ENCODE results near the gene RAC2.

The RAC2 gene

DNA sequence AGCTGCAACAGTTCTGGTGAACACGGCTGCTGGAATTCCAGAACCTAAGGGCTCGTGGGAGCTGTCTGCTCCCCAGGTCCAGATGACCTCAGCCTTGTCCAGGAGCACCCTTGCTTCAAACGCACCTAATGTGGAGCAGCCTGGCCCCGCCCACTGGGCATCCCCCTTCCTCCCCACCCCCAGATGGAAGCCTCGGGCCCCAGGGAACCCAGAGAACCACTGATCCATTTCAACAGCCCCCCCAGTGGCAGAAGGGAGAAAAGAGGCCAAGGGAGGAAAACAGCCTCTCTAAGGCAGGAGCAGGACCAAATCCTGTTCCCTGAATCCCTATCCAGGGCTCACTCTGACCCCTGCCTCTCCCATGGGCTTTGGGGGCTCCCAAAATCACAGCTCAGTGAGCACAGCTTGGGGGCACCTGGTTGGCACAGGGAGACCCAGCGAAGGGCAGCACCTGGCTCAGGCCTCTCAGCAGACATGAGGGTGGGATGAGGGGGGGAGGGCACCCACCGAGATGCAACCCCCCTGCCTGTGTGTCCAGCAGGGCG, 39.4 kb upstream of the RAC2 start:
- no peak overlapping the region for H3K27ac ChIP-seq (ENCODE audit: low read length)
- H3K9ac ChIP-seq (ENCODE audit: low read depth, low read length): no peak overlapping the region
- no peaks in the 10 kb centered on the region for H3K36me3 ChIP-seq (ENCODE audit: insufficient read depth, low read depth, low read length)
- peaks cover 5% of the 10 kb centered on the region; the same call in 1 of the 2 replicates for H3K4me1 ChIP-seq (ENCODE audit: insufficient read depth, low read length)
- H3K27me3 ChIP-seq (ENCODE audit: insufficient read depth, low read length): no peaks in the 10 kb centered on the region; the same call in 1 of the 2 replicates
- H3K9me3 ChIP-seq (ENCODE audit: insufficient read depth, low read depth, low read length): no peaks in the 10 kb centered on the region
- no peak overlapping the region for H3K4me3 ChIP-seq (ENCODE audit: low read length)

DNA sequence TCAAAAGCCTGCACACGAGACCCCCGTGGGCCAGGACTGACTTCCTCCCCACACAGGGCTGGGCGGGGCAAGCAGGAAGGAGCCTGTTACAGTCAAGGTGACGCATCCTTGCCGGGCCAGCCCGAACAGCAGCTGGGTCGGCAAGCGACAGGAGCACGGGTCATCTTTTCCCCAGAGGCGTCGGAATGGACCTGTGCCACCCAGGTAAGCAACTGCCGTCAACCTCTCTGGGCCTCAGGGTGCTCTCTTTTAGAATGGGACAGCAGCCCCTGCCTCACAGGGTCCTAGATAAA, 38.3 kb upstream of the RAC2 start, which contains the start of gene CYTH4:
CYTH4 (plus strand) TSS at position 124 of the 293 bp plus-strand sequence; CDS start at position 186, 62 bp downstream.
- no peak within 1 kb of the TSS for H3K27ac ChIP-seq (ENCODE audit: low read length)
- no peak within 1 kb of the TSS for H3K9ac ChIP-seq (ENCODE audit: low read depth, low read length)
- no peaks in the 10 kb centered on the region for H3K9me3 ChIP-seq (ENCODE audit: insufficient read depth, low read depth, low read length)
- no peak within 1 kb of the TSS for H3K4me3 ChIP-seq (ENCODE audit: low read length)
- no peaks in the 10 kb centered on the region; the same call in 1 of the 2 replicates for H3K27me3 ChIP-seq (ENCODE audit: insufficient read depth, low read length)
- H3K36me3 ChIP-seq (ENCODE audit: insufficient read depth, low read depth, low read length): no peaks in the 10 kb centered on the region
- H3K4me1 ChIP-seq (ENCODE audit: insufficient read depth, low read length): peaks cover 5% of the 10 kb centered on the region; the same call in 1 of the 2 replicates

- Histone ChIP-seq H3K4me1 (ENCODE audit: insufficient read depth, low read length) (peaks cover 5% of the 10 kb centered on the region; the same call in 1 of the 2 replicates), H3K9ac (ENCODE audit: low read depth, low read length) (no peak overlapping the region), H3K27ac (ENCODE audit: low read length) (no peak overlapping the region)
Observed at GRCh38 chr22:37281646-37282384, 37.7 kb upstream of the RAC2 start.

DNA sequence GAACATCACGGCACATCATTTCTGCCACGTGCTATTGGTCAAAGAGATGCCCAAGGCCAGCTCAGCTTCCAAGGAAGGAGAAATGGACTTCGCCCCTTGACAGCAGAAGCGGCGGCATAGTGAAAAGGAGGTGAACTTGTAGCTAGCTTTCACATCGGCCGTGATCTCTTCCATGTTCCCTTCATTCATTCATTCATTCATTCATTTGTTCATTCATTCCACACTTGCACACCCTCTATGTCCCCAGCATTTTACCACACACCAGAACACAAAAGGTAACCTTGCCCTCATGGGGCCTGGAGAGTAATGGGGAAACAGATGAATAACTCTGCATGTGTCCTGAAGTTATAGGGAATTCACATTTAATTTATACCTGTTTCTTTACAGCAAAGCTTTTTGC, 37.1 kb upstream of the RAC2 start:
- Histone ChIP-seq H3K9ac (ENCODE audit: low read depth, low read length) (no peak overlapping the region), H3K4me3 (ENCODE audit: low read length) (no peak overlapping the region)

More at GRCh38 chr22:37281646-37282384, 37.7 kb upstream of the RAC2 start:
- no peak overlapping the region for H3K4me3 ChIP-seq (ENCODE audit: low read length)
- H3K36me3 ChIP-seq (ENCODE audit: insufficient read depth, low read depth, low read length): no peaks in the 10 kb centered on the region
- no peaks in the 10 kb centered on the region for H3K9me3 ChIP-seq (ENCODE audit: insufficient read depth, low read depth, low read length)
- no peaks in the 10 kb centered on the region; the same call in 1 of the 2 replicates for H3K27me3 ChIP-seq (ENCODE audit: insufficient read depth, low read length)

DNA sequence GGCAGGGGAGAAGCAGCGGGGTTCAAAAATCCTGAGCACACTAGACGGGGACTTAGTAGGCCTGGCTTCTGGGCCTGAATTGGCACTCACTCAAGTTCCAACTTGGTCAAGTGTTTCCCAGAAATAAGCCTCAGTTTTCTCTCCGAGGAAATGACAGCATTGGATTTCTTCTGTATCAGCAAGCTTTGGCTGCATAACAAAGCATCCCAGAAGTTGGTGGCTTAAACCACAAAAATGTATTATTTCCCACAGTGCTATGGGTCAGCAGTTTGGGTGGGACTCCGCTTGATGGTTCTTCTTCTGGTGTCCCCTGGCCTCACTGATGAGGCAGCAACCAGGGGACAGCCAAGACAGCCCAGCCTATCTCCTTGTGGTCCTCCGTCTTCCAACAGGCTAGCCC, 36.6 kb upstream of the RAC2 start:
- H3K27me3 ChIP-seq (ENCODE audit: insufficient read depth, low read length): no peaks in the 10 kb centered on the region; the same call in 1 of the 2 replicates
- H3K9me3 ChIP-seq (ENCODE audit: insufficient read depth, low read depth, low read length): no peaks in the 10 kb centered on the region
- H3K36me3 ChIP-seq (ENCODE audit: insufficient read depth, low read depth, low read length): no peaks in the 10 kb centered on the region
- H3K27ac ChIP-seq (ENCODE audit: low read length): no peak overlapping the region
- H3K9ac ChIP-seq (ENCODE audit: low read depth, low read length): no peak overlapping the region
- H3K4me3 ChIP-seq (ENCODE audit: low read length): no peak overlapping the region
- H3K4me1 ChIP-seq (ENCODE audit: insufficient read depth, low read length): peaks cover 5% of the 10 kb centered on the region; the same call in 1 of the 2 replicates

More for the DNA sequence above, 37.1 kb upstream of the RAC2 start:
- no peaks in the 10 kb centered on the region for H3K9me3 ChIP-seq (ENCODE audit: insufficient read depth, low read depth, low read length)
- H3K27ac ChIP-seq (ENCODE audit: low read length): no peak overlapping the region
- H3K4me1 ChIP-seq (ENCODE audit: insufficient read depth, low read length): peaks cover 5% of the 10 kb centered on the region; the same call in 1 of the 2 replicates
- no peaks in the 10 kb centered on the region; the same call in 1 of the 2 replicates for H3K27me3 ChIP-seq (ENCODE audit: insufficient read depth, low read length)
- no peaks in the 10 kb centered on the region for H3K36me3 ChIP-seq (ENCODE audit: insufficient read depth, low read depth, low read length)

DNA sequence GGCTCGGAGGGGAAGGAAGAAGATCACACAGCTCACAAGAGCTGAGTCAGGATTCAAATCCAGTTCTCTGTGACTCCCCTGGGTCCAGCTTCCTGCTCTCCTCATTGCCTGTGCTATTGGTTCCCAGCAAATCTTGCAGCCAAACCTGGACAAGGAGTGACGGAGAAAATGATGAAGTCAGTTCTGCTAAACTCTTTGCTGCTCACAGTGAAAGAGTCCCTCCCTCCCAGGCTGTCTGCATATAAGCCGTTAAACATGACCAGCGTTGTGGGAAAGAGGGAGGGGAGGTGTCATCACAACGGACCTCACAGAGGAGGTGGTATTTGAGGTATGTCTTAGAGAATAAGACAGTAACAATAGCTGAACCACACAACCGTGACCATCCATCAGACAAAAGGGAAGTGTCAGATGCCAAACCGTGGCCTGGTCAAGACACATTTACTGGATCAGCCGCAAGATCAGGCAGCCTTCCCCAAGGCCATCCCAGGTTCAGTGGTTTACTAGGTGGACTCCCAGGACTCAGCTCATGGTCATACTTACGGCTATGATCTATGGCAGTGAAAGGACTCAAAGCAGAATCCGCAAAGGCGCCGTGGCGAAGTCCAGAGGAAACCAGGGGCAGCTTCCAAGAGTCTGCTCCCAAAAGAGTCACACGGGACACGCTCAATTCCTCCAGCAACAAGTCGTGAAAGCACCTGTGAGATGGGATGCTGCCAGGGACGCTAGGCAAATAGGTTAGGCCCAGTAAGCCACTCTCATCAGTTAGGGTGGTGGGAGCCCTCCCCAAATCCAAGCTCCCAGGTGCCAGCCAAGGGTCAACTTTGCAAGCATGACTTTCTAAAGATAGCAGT, 35.5 kb upstream of the RAC2 start:
- no peaks in the 10 kb centered on the region; the same call in 1 of the 2 replicates for H3K27me3 ChIP-seq (ENCODE audit: insufficient read depth, low read length)
- peaks cover 5% of the 10 kb centered on the region; the same call in 1 of the 2 replicates for H3K4me1 ChIP-seq (ENCODE audit: insufficient read depth, low read length)
- no peak overlapping the region for H3K27ac ChIP-seq (ENCODE audit: low read length)
- H3K9ac ChIP-seq (ENCODE audit: low read depth, low read length): no peak overlapping the region
- no peaks in the 10 kb centered on the region for H3K9me3 ChIP-seq (ENCODE audit: insufficient read depth, low read depth, low read length)
- H3K4me3 ChIP-seq (ENCODE audit: low read length): no peak overlapping the region
- no peaks in the 10 kb centered on the region for H3K36me3 ChIP-seq (ENCODE audit: insufficient read depth, low read depth, low read length)

DNA sequence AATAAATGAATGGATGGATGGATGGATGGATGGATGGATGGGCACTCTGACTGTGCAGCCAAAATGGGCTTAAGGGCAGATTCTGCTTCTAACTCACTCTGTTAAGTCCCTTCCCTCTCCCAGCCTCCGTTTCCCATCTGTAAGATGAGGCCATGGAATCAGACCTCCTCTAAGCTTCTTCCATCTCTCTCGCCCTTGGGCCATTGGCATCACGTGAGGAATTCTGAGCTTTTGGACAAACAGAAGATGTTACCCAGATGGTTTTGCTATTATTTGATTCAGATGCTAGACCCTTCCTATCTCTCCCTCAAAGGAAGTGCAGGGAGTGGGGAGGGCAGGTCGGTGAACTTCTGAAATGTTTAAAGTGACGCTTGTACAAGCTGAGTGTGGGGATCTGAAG, 34.2 kb upstream of the RAC2 start:
- Histone ChIP-seq H3K27me3 (ENCODE audit: insufficient read depth, low read length) (no peaks in the 10 kb centered on the region; the same call in 1 of the 2 replicates), H3K36me3 (ENCODE audit: insufficient read depth, low read depth, low read length) (no peaks in the 10 kb centered on the region), H3K4me3 (ENCODE audit: low read length) (no peak overlapping the region), H3K9me3 (ENCODE audit: insufficient read depth, low read depth, low read length) (no peaks in the 10 kb centered on the region), H3K4me1 (ENCODE audit: insufficient read depth, low read length) (no peaks in the 10 kb centered on the region; the same call in 1 of the 2 replicates), H3K27ac (ENCODE audit: low read length) (no peak overlapping the region), H3K9ac (ENCODE audit: low read depth, low read length) (no peak overlapping the region)

DNA sequence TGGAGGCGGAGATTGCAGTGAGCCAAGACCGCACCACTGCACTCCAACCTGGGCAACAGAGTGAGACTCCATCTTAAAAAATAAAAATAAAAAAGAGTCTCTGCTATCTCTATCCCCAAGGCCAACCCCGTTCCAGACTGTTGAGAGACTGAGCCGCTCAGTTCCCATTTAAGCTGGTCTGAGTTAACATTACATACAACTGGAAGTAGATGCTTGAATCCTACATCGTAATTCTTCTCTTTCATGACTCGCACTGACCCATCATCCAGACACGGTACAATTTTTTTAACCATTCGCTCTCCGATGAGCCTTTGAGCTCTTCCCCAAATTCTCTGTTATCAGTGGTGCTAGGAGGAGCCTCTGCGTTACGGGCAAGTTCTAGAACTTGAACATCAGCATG, 33.3 kb upstream of the RAC2 start:
- H3K27ac ChIP-seq (ENCODE audit: low read length): no peak overlapping the region
- no peaks in the 10 kb centered on the region; the same call in 1 of the 2 replicates for H3K4me1 ChIP-seq (ENCODE audit: insufficient read depth, low read length)
- no peaks in the 10 kb centered on the region for H3K36me3 ChIP-seq (ENCODE audit: insufficient read depth, low read depth, low read length)
- H3K9me3 ChIP-seq (ENCODE audit: insufficient read depth, low read depth, low read length): no peaks in the 10 kb centered on the region
- no peaks in the 10 kb centered on the region; the same call in 1 of the 2 replicates for H3K27me3 ChIP-seq (ENCODE audit: insufficient read depth, low read length)
- H3K4me3 ChIP-seq (ENCODE audit: low read length): no peak overlapping the region
- H3K9ac ChIP-seq (ENCODE audit: low read depth, low read length): no peak overlapping the region

- Histone ChIP-seq H3K9me3 (ENCODE audit: insufficient read depth, low read depth, low read length) (no peaks in the 10 kb centered on the region), H3K36me3 (ENCODE audit: insufficient read depth, low read depth, low read length) (no peaks in the 10 kb centered on the region), H3K27ac (ENCODE audit: low read length) (no peak overlapping the region), H3K27me3 (ENCODE audit: insufficient read depth, low read length) (no peaks in the 10 kb centered on the region; the same call in 1 of the 2 replicates), H3K4me1 (ENCODE audit: insufficient read depth, low read length) (no peaks in the 10 kb centered on the region; the same call in 1 of the 2 replicates), H3K4me3 (ENCODE audit: low read length) (no peak overlapping the region), H3K9ac (ENCODE audit: low read depth, low read length) (no peak overlapping the region)
Observed at GRCh38 chr22:37276776-37277175, 32.7 kb upstream of the RAC2 start.

DNA sequence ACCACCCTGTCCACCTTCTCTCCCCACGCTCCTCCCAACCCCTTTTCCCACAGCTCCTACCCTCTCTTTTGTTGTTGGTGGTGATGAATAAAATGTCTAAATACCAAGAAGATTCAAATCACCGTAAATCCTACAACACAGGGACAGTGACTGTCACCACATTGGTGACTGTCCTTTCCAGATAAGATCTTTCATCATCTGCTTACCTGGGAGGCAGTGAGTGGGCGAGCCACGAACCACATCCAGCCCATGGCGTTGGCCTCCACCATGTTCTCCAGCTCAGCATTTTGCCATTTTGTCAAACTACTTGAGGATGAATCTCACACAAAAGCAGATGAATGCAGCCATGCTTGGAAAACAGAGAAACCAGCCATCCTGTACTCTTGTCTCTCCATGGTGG, 31.6 kb upstream of the RAC2 start:
- no peaks in the 10 kb centered on the region; the same call in 1 of the 2 replicates for H3K4me1 ChIP-seq (ENCODE audit: insufficient read depth, low read length)
- H3K36me3 ChIP-seq (ENCODE audit: insufficient read depth, low read depth, low read length): no peaks in the 10 kb centered on the region
- H3K27me3 ChIP-seq (ENCODE audit: insufficient read depth, low read length): no peaks in the 10 kb centered on the region
- H3K4me3 ChIP-seq (ENCODE audit: low read length): no peak overlapping the region
- H3K9me3 ChIP-seq (ENCODE audit: insufficient read depth, low read depth, low read length): no peaks in the 10 kb centered on the region
- H3K27ac ChIP-seq (ENCODE audit: low read length): no peak overlapping the region
- no peak overlapping the region for H3K9ac ChIP-seq (ENCODE audit: low read depth, low read length)

DNA sequence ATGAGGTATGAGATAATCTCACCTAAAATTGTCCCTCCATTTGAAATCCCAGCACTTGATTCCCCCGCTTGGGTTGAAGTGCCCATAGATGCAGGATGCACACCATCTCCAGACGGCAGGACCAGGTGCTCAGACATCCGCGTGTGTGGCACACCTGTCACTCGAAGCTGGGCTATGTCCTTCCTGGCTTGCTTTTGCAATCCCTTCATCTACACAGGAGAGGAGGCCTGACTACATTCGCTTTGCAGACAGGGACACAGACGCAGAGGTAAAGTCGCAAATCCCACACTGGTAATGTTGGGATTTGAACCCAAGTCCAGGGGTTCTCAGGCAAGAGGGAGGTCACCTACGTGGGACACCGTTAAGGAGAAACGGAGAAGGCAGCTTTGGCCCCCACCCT, 31.1 kb upstream of the RAC2 start:
- Histone ChIP-seq H3K9me3 (ENCODE audit: insufficient read depth, low read depth, low read length) (no peaks in the 10 kb centered on the region), H3K4me1 (ENCODE audit: insufficient read depth, low read length) (no peaks in the 10 kb centered on the region; the same call in 1 of the 2 replicates), H3K27me3 (ENCODE audit: insufficient read depth, low read length) (no peaks in the 10 kb centered on the region), H3K36me3 (ENCODE audit: insufficient read depth, low read depth, low read length) (no peaks in the 10 kb centered on the region), H3K4me3 (ENCODE audit: low read length) (no peak overlapping the region), H3K27ac (ENCODE audit: low read length) (no peak overlapping the region), H3K9ac (ENCODE audit: low read depth, low read length) (no peak overlapping the region)

Data from iPS-20b (cell line).